Activated CD8-positive, alpha-beta T cell treated with anti-CD3 and anti-CD28 coated beads for 36 hours (primary cell): Measurements from ENCODE around the gene MICU1. TPM values are rescaled to one million over a fixed set of nuclear protein-coding genes. Genes with fewer than 3 reads are reported as not detected.

Experiments used
- ATAC-seq: fragments of 200-7000 bp; cut with Tn5 transposase; one replicate; pipeline ENCODE4 v1.10.0; 2021; ENCODE audit warnings: mild to moderate bottlenecking, moderate library complexity
- CTCF ChIA-PET: fragments of 350-600 bp; sonication (Branson Sonifier 250); formaldehyde crosslinking; loops from one replicate; lab custom pipeline; 2021; ENCODE audit warnings: antibody characterized with exemption; lab: Charles Lee
- POLR2A ChIA-PET: fragments of 350-600 bp; sonication (Branson Sonifier 250); formaldehyde crosslinking; loops from one replicate; lab custom pipeline; 2021; ENCODE audit warnings: antibody characterized with exemption; lab: Charles Lee
- DNase-seq: peaks from one replicate; pipeline ENCODE4 v3.0.0-alpha.2; 2020
- H3K27ac Mint-ChIP-seq: one replicate; pipeline ENCODE4 v1.8.0; 2021; ENCODE audit warnings: mild to moderate bottlenecking, mixed read lengths
- H3K27me3 Mint-ChIP-seq: one replicate; pipeline ENCODE4 v1.8.0; 2021; ENCODE audit warnings: mixed read lengths
- H3K36me3 Mint-ChIP-seq: one replicate; pipeline ENCODE4 v1.8.0; 2021; ENCODE audit warnings: low read depth, mixed read lengths
- H3K4me1 Mint-ChIP-seq: one replicate; pipeline ENCODE4 v1.8.0; 2021; ENCODE audit warnings: low read depth, mixed read lengths
- H3K4me3 Mint-ChIP-seq: one replicate; pipeline ENCODE4 v1.8.0; 2021; ENCODE audit warnings: mild to moderate bottlenecking, moderate library complexity, mixed read lengths
- H3K9me3 Mint-ChIP-seq: one replicate; pipeline ENCODE4 v1.8.0; 2021; ENCODE audit warnings: mixed read lengths
- CTCF ChIP-seq: fragments of 200-600 bp; IDR thresholded peaks from one replicate; pipeline ENCODE4 v1.8.0; 2022; ENCODE audit warnings: antibody characterized with exemption, mild to moderate bottlenecking
- intact Hi-C: fragments of 100-400 bp; cut with micrococcal nuclease; formaldehyde crosslinking; loops from one replicate; pipeline ENCODE4 v1.10.0; 2022
- total RNA-seq, 2 experiments: library from RNA; stranded (reverse); gene quantifications; one replicate each; pipeline ENCODE4 v1.2.3, GENCODE V29; 2021

The MICU1 gene
- total RNA-seq, 2 experiments from 2014 or later, result 29.9 to 31.0 TPM

- H3K27me3 Mint-ChIP-seq, result peaks cover under 1% of the 10 kb centered on the region
- intact Hi-C loops, result loop anchor here (5.0 to 10.0 kb wide), 3 partner anchors 39 to 247 kb away; partner anchors contain the start of genes ANAPC16, ASCC1 and SPOCK2
- H3K4me1 Mint-ChIP-seq, result peaks cover 88% of the 10 kb centered on the region
- ATAC-seq, result peak; percentile 70
- DNase-seq, result peak; percentile 98
- H3K4me3 Mint-ChIP-seq, result peak overlapping the region; percentile 89
- H3K27ac Mint-ChIP-seq, result peak overlapping the region; percentile 97
- H3K9me3 Mint-ChIP-seq, result peaks cover under 1% of the 10 kb centered on the region
- ChIA-PET POLR2A (interaction anchor here (0.6 to 28.1 kb wide), 10 partner anchors 11 to 361 kb away, joined by 3 to 796 read pairs (median 4); partner anchors contain the start of genes DDIT4 and SPOCK2), CTCF (interaction anchor here (0.7 to 4.1 kb wide), 26 partner anchors 8 to 283 kb away, joined by 3 to 33 read pairs (median 4); partner anchors contain the start of gene DDIT4)
- H3K36me3 Mint-ChIP-seq, result peaks cover 38% of the 10 kb centered on the region
- TF ChIP-seq CTCF, result no peak
These were observed 294.1 kb downstream of the MICU1 start for GRCh38 chr10:72331575-72332422.

GRCh38 chr10:72330069-72330426, 295.8 kb downstream of the MICU1 start:
- TF ChIP-seq CTCF, result no peak
- H3K27ac Mint-ChIP-seq, result peak overlapping the region; percentile 97
- POLR2A ChIA-PET, result interaction anchor here (4.5 to 28.1 kb wide), 4 partner anchors 9 to 69 kb away, joined by 23 to 796 read pairs (median 210); partner anchors contain the start of gene DDIT4

GRCh38 chr10:72329290-72330068, 296.4 kb downstream of the MICU1 start:
- DNase-seq (peak; percentile 45), ATAC-seq (no peak)
- Mint-ChIP-seq H3K4me1 (peaks cover 77% of the 10 kb centered on the region), H3K36me3 (peaks cover 30% of the 10 kb centered on the region), H3K9me3 (peaks cover 1% of the 10 kb centered on the region), H3K27ac (peak overlapping the region; percentile 97), H3K27me3 (peaks cover 2% of the 10 kb centered on the region), H3K4me3 (peak overlapping the region; percentile 89)
- TF ChIP-seq CTCF, result no peak
- ChIA-PET POLR2A (interaction anchor here (1.2 to 28.1 kb wide), 5 partner anchors 9 to 69 kb away, joined by 3 to 796 read pairs (median 129); partner anchors contain the start of gene DDIT4), CTCF (interaction anchor here (0.8 to 4.1 kb wide), 8 partner anchors 11 to 279 kb away, joined by 3 to 33 read pairs (median 4); partner anchors contain the start of gene DDIT4)
- intact Hi-C loops, result loop anchor here (5.0 to 10.0 kb wide), 3 partner anchors 37 to 245 kb away; partner anchors contain the start of genes ANAPC16, ASCC1 and SPOCK2

More at GRCh38 chr10:72330069-72330426, 295.8 kb downstream of the MICU1 start:
- DNase-seq (no peak), ATAC-seq (no peak)
- Mint-ChIP-seq H3K4me3 (peak overlapping the region; percentile 89), H3K4me1 (peaks cover 78% of the 10 kb centered on the region), H3K27me3 (peaks cover 2% of the 10 kb centered on the region), H3K9me3 (peaks cover 1% of the 10 kb centered on the region), H3K36me3 (peaks cover 34% of the 10 kb centered on the region)
- intact Hi-C loops, result loop anchor here (5.0 to 10.0 kb wide), 3 partner anchors 38 to 245 kb away; partner anchors contain the start of genes ANAPC16, ASCC1 and SPOCK2
- CTCF ChIA-PET, result interaction anchor here (1.0 to 4.1 kb wide), 5 partner anchors 13 to 280 kb away, joined by 3 to 33 read pairs (median 8); partner anchors contain the start of gene DDIT4

- peak; percentile 42 for ATAC-seq
- peak; percentile 81 for DNase-seq
- peaks cover 1% of the 10 kb centered on the region for H3K9me3 Mint-ChIP-seq
- TF ChIP-seq CTCF, result no peak
- H3K36me3 Mint-ChIP-seq, result peaks cover 25% of the 10 kb centered on the region
- H3K4me1 Mint-ChIP-seq, result peaks cover 76% of the 10 kb centered on the region
- ChIA-PET POLR2A (interaction anchor here (1.1 to 28.1 kb wide), 6 partner anchors 8 to 253 kb away, joined by 3 to 796 read pairs (median 76); partner anchors contain the start of gene DDIT4), CTCF (interaction anchor here (0.8 to 4.1 kb wide), 7 partner anchors 9 to 106 kb away, joined by 3 to 33 read pairs (median 6); partner anchors contain the start of gene DDIT4)
- H3K4me3 Mint-ChIP-seq, result peak overlapping the region; percentile 89
- peaks cover 2% of the 10 kb centered on the region for H3K27me3 Mint-ChIP-seq
- intact Hi-C loops, result no loop called here
- peak overlapping the region; percentile 97 for H3K27ac Mint-ChIP-seq
These were observed 297.1 kb downstream of the MICU1 start for GRCh38 chr10:72328829-72329204.
